ENCODE measurements around the gene LACTB. TPM values are rescaled to one million over a fixed set of nuclear protein-coding genes. Genes with fewer than 3 reads are reported as not detected.
"Not testable (repeated sequence)": the region's sequence is repeated elsewhere in the genome, so short reads cannot be mapped to it uniquely, and the experiment has no call there.

Gene LACTB
- total and polyA plus RNA-seq, 12 donors: 11.6 to 32.2 (median 24.3) TPM

- Histone ChIP-seq H3K9me3 (no peaks in the 10 kb centered on the region), H3K36me3 (no peaks in the 10 kb centered on the region), H3K4me3 (no peak overlapping the region), H3K27me3 (no peaks in the 10 kb centered on the region), H3K27ac (peak overlapping the region in 5 of 10 donors; percentile 28 to 66 (median 41)), H3K4me1 (peaks cover 0 to 21% (median 13%) of the 10 kb centered on the region in 9 donors)
- DNase-seq (no peak), ATAC-seq (peak in 5 of 8 donors; percentile 33 to 72 (median 70))
- TF ChIP-seq CTCF (IDR thresholded peaks at IDR 0.05): no peak
- WGBS, 2 donors: 43 to 55% methylated on average over 2 of the region's 2 CpGs
- intact Hi-C loops (cut with DNase I): loop anchor here in 9 of 10 donors (2.0 to 10.0 kb wide), 7 partner anchors 47 to 312 kb away; no protein-coding TSS in a partner anchor
Observed at GRCh38 chr15:63094495-63094931, 27.1 kb upstream of the LACTB start.

- DNase-seq (no peak), ATAC-seq (no peak)
- H3K27me3 ChIP-seq: no peaks in the 10 kb centered on the region
- H3K4me3 ChIP-seq: no peak overlapping the region
- peaks cover 0 to 16% (median 8%) of the 10 kb centered on the region in 9 donors for H3K4me1 ChIP-seq
- no peaks in the 10 kb centered on the region for H3K36me3 ChIP-seq
- WGBS, 2 donors: 96 to 98% methylated on average over 4 of the region's 4 CpGs
- intact Hi-C loops (cut with DNase I): loop anchor here in 1 of 10 donors (10.0 kb wide), 2 partner anchors 251 to 311 kb away; no protein-coding TSS in a partner anchor
- H3K9me3 ChIP-seq: no peaks in the 10 kb centered on the region
- no peak for TF ChIP-seq CTCF (IDR thresholded peaks at IDR 0.05)
- no peak overlapping the region for H3K27ac ChIP-seq
Observed at GRCh38 chr15:63096178-63096577, 25.5 kb upstream of the LACTB start.

DNA sequence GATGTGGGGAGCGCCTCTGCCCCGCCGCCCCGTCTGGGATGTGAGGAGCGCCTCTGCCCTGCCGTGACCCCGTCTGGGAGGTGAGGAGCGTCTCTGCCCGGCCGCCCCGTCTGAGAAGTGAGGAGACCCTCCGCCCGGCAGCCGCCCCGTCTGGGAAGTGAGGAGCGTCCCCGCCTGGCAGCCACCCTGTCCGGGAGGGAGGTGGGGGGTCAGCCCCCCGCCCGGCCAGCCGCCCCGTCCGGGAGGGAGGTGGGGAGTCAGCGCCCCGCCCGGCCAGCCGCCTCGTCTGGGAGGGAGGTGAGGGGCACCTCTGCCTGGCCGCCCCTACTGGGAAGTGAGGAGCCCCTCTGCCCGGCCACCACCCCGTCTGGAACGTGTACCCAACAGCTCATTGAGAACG is 22.8 kb upstream of the LACTB start:
- not testable (repeated sequence) for DNase-seq, H3K4me3 ChIP-seq, H3K27me3 ChIP-seq, H3K9me3 ChIP-seq, H3K36me3 ChIP-seq, ATAC-seq, H3K27ac ChIP-seq, H3K4me1 ChIP-seq
- 91 to 96% methylated on average over 13 to 31 of the region's 33 CpGs for WGBS, 2 donors
- intact Hi-C loops (cut with DNase I): loop anchor here in 1 of 10 donors (10.0 kb wide), 2 partner anchors 254 to 314 kb away; no protein-coding TSS in a partner anchor

DNA sequence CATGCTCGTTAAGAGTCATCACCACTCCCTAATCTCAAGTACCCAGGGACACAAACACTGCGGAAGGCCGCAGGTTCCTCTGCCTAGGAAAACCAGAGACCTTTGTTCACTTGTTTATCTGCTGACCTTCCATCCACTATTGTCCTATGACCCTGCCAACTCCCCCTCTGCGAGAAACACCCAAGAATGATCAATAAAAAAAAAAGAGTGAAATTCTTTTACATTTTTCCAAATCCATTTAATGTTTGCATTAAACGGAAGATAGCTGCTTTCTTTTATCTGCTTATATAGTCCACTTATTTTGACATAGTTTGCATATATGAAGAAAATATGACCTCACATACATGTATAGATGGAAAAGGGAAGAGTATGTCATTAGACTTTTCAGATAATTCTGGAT is 22.1 kb upstream of the LACTB start:
- H3K4me1 ChIP-seq, H3K9me3 ChIP-seq, H3K27me3 ChIP-seq, ATAC-seq, H3K4me3 ChIP-seq, H3K27ac ChIP-seq, H3K36me3 ChIP-seq, DNase-seq: not testable (repeated sequence)
- 73 to 75% methylated on average over 5 of the region's 5 CpGs for WGBS, 2 donors
- intact Hi-C loops (cut with DNase I): loop anchor here in 1 of 10 donors (10.0 kb wide), 2 partner anchors 255 to 315 kb away; no protein-coding TSS in a partner anchor

- Histone ChIP-seq H3K9me3 (no peaks in the 10 kb centered on the region), H3K4me3 (no peak overlapping the region), H3K4me1 (peaks cover 0 to 5% (median 0%) of the 10 kb centered on the region in 9 donors), H3K36me3 (no peaks in the 10 kb centered on the region), H3K27ac (no peak overlapping the region), H3K27me3 (no peaks in the 10 kb centered on the region)
- WGBS, 2 donors: 91 to 95% methylated on average over 3 of the region's 3 CpGs
- intact Hi-C loops (cut with DNase I): no loop called here
- no peak for ATAC-seq
- TF ChIP-seq CTCF (IDR thresholded peaks at IDR 0.05): no peak
- no peak for DNase-seq
Observed at GRCh38 chr15:63103416-63103815, 18.2 kb upstream of the LACTB start.
